SK-MEL-5 (cell line): ENCODE data around the gene COPZ2. TPM values are rescaled to one million over a fixed set of nuclear protein-coding genes. Genes with fewer than 3 reads are reported as not detected.

ENCODE experiments used
- DNase-seq: peaks from one replicate; pipeline ENCODE4 v3.0.0-alpha.2; 2016; ENCODE audit warnings: low read depth, low spot score
- in situ Hi-C: cut with HindIII; loops from 2 replicates; pipeline ENCODE4 v1.10.0; 2016; ENCODE audit warnings: low sequenced_read_pairs, high pct_unique_total_duplicates, low pct_unique_long_range_greater_than_20kb
- small RNA-seq, 2 experiments: library from RNA; depleted of rRNA; stranded (forward); fragments of <200 nt; gene quantifications; one replicate each; pipeline ENCODE3, GENCODE V24; 2014
- total RNA-seq: library from RNA; depleted of rRNA; stranded (reverse); fragments of >200 nt; shearing (Covaris generic); gene quantifications from 2 replicates; pipeline ENCODE4 v1.2.3, GENCODE V29; 2014; rRNA removed

Gene COPZ2
- total RNA-seq, 1 experiment from 2014 or later: 9.3 TPM

GRCh38 chr17:47982091-47982617 lies 55.4 kb downstream of the COPZ2 start:
- DNase-seq: no peak
- in situ Hi-C loops: no loop called here

- no peak for DNase-seq
- in situ Hi-C loops: no loop called here
Measured at GRCh38 chr17:47981462-47981861, 56.1 kb downstream of the COPZ2 start.

GRCh38 chr17:47980541-47980940 lies 57.1 kb downstream of the COPZ2 start:
- in situ Hi-C loops: no loop called here
- no peak for DNase-seq

GRCh38 chr17:47978324-47978723 lies 59.3 kb downstream of the COPZ2 start:
- in situ Hi-C loops: no loop called here
- DNase-seq: peak; percentile 77

Small RNA genes lying within 50 kb of the gene (small RNA-seq; reads per million reads assigned to genes)
- gene AC004477.2: 0 reads per million in 2 experiments
- gene MIR152: 0.04 to 17.3 reads per million in 2 experiments

Other genes with a start within 250 kb of the COPZ2 start
- 0.71 and 1.0 TPM in 2 replicates for gene OSBPL7, start 216.0 kb downstream of the COPZ2 start, total RNA-seq
- gene MRPL10, start 206.3 kb downstream of the COPZ2 start, total RNA-seq: 72.6 and 82.0 TPM in 2 replicates
- not detected in 2 replicates for gene LRRC46, start 206.1 kb downstream of the COPZ2 start, total RNA-seq
- gene SCRN2, start 196.5 kb downstream of the COPZ2 start, total RNA-seq: 6.9 and 9.2 TPM in 2 replicates
- 0.05 TPM in 1 of 2 replicates, not detected in the other for gene SP6, start 186.6 kb downstream of the COPZ2 start, total RNA-seq
- 1.2 and 2.9 TPM in 2 replicates for gene SP2, start 141.6 kb downstream of the COPZ2 start, total RNA-seq
- 27.0 and 37.4 TPM in 2 replicates for gene PNPO, start 96.2 kb downstream of the COPZ2 start, total RNA-seq
- gene PRR15L, start 79.9 kb downstream of the COPZ2 start, total RNA-seq: not detected in 2 replicates
- 39.3 and 46.2 TPM in 2 replicates for gene CDK5RAP3, start 66.7 kb downstream of the COPZ2 start, total RNA-seq
- gene NFE2L1, start 10.6 kb upstream of the COPZ2 start, total RNA-seq: 32.6 and 35.4 TPM in 2 replicates
- gene CBX1, start 63.7 kb upstream of the COPZ2 start, total RNA-seq: 43.9 and 47.2 TPM in 2 replicates
- 11.0 and 13.0 TPM in 2 replicates for gene SNX11, start 70.0 kb upstream of the COPZ2 start, total RNA-seq